ENCODE measurements around the gene CSRP1. TPM values are rescaled to one million over a fixed set of nuclear protein-coding genes. Genes with fewer than 3 reads are reported as not detected.
"Not testable (repeated sequence)": the region's sequence is repeated elsewhere in the genome, so short reads cannot be mapped to it uniquely, and the experiment has no call there.

CSRP1 gene
- total RNA-seq, 1 experiment from 2014 or later = 94.4 TPM

GRCh38 chr1:201475130-201475529 lies 31.8 kb downstream of the CSRP1 start:
- H3K27ac ChIP-seq (ENCODE audit: low read length) = no peak overlapping the region
- no TSS peak for BruUV-seq (replicated peaks)

GRCh38 chr1:201473296-201473695 lies 33.6 kb downstream of the CSRP1 start:
- Histone ChIP-seq H3K36me3 (ENCODE audit: control insufficient read depth, insufficient read depth, low read length) (no peaks in the 10 kb centered on the region), H3K9me3 (ENCODE audit: control insufficient read depth, insufficient read depth, low read depth, low read length) (no peaks in the 10 kb centered on the region), H3K27me3 (ENCODE audit: control insufficient read depth, insufficient read depth, low read length) (no peaks in the 10 kb centered on the region), H3K27ac (ENCODE audit: low read length) (no peak overlapping the region), H3K4me3 (ENCODE audit: low read depth in 2 of 2, low read length in 2 of 2) (no peak overlapping the region), H3K4me1 (ENCODE audit: control insufficient read depth, insufficient read depth, low read length) (no peaks in the 10 kb centered on the region; the same call in 1 of the 2 replicates)
- no peak for ATAC-seq
- no TSS peak for BruUV-seq (replicated peaks)
- no peak for DNase-seq (ENCODE audit: low read depth, low spot score)
- ChIA-PET POLR2A (no interaction called here), CTCF (no interaction called here)
- in situ Hi-C loops (cut with HindIII; ENCODE audit: low pct_unique_long_range_greater_than_20kb, low sequenced_read_pairs) = no loop called here
- intact Hi-C loops (cut with micrococcal nuclease; ENCODE audit: unreplicated experiment) = no loop called here
- no peak for TF ChIP-seq POLR2AphosphoS5 (IDR thresholded peaks at IDR 0.05; ENCODE audit: low read depth, low read length)
- TF ChIP-seq SIN3A (IDR thresholded peaks at IDR 0.05; ENCODE audit: borderline replicate concordance, insufficient read depth, low read depth, low read length) = no peak
- TF ChIP-seq CTCF (IDR thresholded peaks at IDR 0.05) = no peak
- TF ChIP-seq TCF7L2 (IDR thresholded peaks at IDR 0.05; ENCODE audit: low read depth, low read length) = no peak
- TF ChIP-seq REST (IDR thresholded peaks at IDR 0.05; ENCODE audit: insufficient read depth in 1 of 2, low read depth in 2 of 2, low read length in 1 of 2) = no peak

More at GRCh38 chr1:201475130-201475529, 31.8 kb downstream of the CSRP1 start:
- POLR2A ChIA-PET = no interaction called here
- H3K9me3 ChIP-seq (ENCODE audit: control insufficient read depth, insufficient read depth, low read depth, low read length) = no peaks in the 10 kb centered on the region
- no peaks in the 10 kb centered on the region; the same call in 1 of the 2 replicates for H3K4me1 ChIP-seq (ENCODE audit: control insufficient read depth, insufficient read depth, low read length)
- no peaks in the 10 kb centered on the region for H3K27me3 ChIP-seq (ENCODE audit: control insufficient read depth, insufficient read depth, low read length)
- ATAC-seq = no peak; the same call in 1 of the 2 replicates
- H3K4me3 ChIP-seq (ENCODE audit: low read depth in 2 of 2, low read length in 2 of 2) = no peak overlapping the region
- in situ Hi-C loops (cut with HindIII; ENCODE audit: low pct_unique_long_range_greater_than_20kb, low sequenced_read_pairs) (no loop called here), intact Hi-C loops (cut with micrococcal nuclease; ENCODE audit: unreplicated experiment) (no loop called here)
- H3K36me3 ChIP-seq (ENCODE audit: control insufficient read depth, insufficient read depth, low read length) = no peaks in the 10 kb centered on the region
- DNase-seq (ENCODE audit: low read depth, low spot score) = no peak
- CTCF ChIA-PET = no interaction called here
- TF ChIP-seq SIN3A (IDR thresholded peaks at IDR 0.05; ENCODE audit: borderline replicate concordance, insufficient read depth, low read depth, low read length) = no peak
- no peak for TF ChIP-seq CTCF (IDR thresholded peaks at IDR 0.05)
- no peak for TF ChIP-seq POLR2AphosphoS5 (IDR thresholded peaks at IDR 0.05; ENCODE audit: low read depth, low read length)
- no peak for TF ChIP-seq REST (IDR thresholded peaks at IDR 0.05; ENCODE audit: insufficient read depth in 1 of 2, low read depth in 2 of 2, low read length in 1 of 2)
- TF ChIP-seq TCF7L2 (IDR thresholded peaks at IDR 0.05; ENCODE audit: low read depth, low read length) = no peak

GRCh38 chr1:201472321-201472720 lies 34.6 kb downstream of the CSRP1 start:
- in situ Hi-C loops (cut with HindIII; ENCODE audit: low pct_unique_long_range_greater_than_20kb, low sequenced_read_pairs); DNase-seq (ENCODE audit: low read depth, low spot score); ATAC-seq; H3K4me3 ChIP-seq (ENCODE audit: low read depth in 2 of 2, low read length in 2 of 2); H3K27ac ChIP-seq (ENCODE audit: low read length); POLR2A ChIA-PET; H3K36me3 ChIP-seq (ENCODE audit: control insufficient read depth, insufficient read depth, low read length); H3K9me3 ChIP-seq (ENCODE audit: control insufficient read depth, insufficient read depth, low read depth, low read length); BruUV-seq (replicated peaks); H3K27me3 ChIP-seq (ENCODE audit: control insufficient read depth, insufficient read depth, low read length); intact Hi-C loops (cut with micrococcal nuclease; ENCODE audit: unreplicated experiment); H3K4me1 ChIP-seq (ENCODE audit: control insufficient read depth, insufficient read depth, low read length): not testable (repeated sequence)
- CTCF ChIA-PET = interaction anchor here (0.7 kb wide), 1 partner anchor 9 kb away, joined by 14 read pairs; no protein-coding TSS in a partner anchor

Data from Panc1 (cell line).